ENCODE results near the gene OR56A4.
"Not testable (repeated sequence)": the region's sequence is repeated elsewhere in the genome, so short reads cannot be mapped to it uniquely, and the experiment has no call there.

Gene OR56A4

DNA sequence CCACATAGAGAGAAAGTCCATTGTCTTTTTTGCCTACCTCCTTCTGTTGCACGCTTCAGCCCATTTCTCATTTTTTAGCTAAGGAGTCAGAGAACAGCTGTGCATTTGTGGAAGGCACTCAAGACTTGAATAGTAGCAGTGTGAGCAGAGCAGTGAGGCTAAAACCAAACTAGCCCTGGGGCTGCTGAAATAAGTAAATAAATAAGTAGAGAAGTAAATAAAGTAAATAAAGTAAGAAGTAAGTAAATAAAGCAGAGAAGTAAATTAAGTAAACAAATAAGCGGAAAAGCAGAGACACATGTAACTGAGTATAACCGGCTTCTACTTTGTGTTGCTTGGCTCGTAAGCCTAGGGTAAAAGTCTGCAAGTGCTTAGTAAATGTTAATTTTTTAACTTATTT is 17.5 kb downstream of the OR56A4 start:
- Mint-ChIP-seq H3K9me3 (no peaks in the 10 kb centered on the region), H3K4me3 (no peak overlapping the region), H3K4me1 (ENCODE audit: low read depth) (no peaks in the 10 kb centered on the region), H3K27me3 (peaks cover 35% of the 10 kb centered on the region), H3K36me3 (ENCODE audit: low read depth) (no peaks in the 10 kb centered on the region), H3K27ac (no peak overlapping the region)
- DNase-seq: no peak

DNA sequence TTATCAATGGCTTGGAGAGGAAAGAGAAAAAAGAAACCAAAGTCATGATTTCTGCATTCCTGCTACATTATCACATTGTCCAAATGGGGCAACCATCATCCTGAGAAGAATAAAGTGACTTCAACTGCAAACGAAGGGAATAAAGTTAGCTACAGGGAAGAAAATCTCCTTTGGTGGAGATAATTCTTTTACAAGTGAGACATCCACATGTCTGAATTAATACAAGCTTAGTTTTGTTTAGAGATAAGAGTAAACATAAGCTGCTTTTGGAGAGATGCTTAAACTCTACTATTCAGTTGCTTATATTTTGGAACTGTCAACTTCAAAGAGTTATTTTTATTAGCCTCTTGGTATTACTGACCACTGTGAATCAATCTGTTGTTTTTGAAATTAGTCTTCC is 19.9 kb downstream of the OR56A4 start, which contains the start of gene OR52L1:
Gene OR52L1 (minus strand): TSS at position 101 of the 400 bp plus-strand sequence. CDS start 55 bp downstream, at position 46.
- no peak within 1 kb of the TSS for H3K4me3 Mint-ChIP-seq
- H3K9me3 Mint-ChIP-seq: no peaks in the 10 kb centered on the region
- no peak within 1 kb of the TSS for H3K27ac Mint-ChIP-seq
- DNase-seq: no peak
- H3K36me3 Mint-ChIP-seq (ENCODE audit: low read depth): no peaks in the 10 kb centered on the region
- H3K4me1 Mint-ChIP-seq (ENCODE audit: low read depth): no peaks in the 10 kb centered on the region
- peaks cover 52% of the 10 kb centered on the region for H3K27me3 Mint-ChIP-seq

DNA sequence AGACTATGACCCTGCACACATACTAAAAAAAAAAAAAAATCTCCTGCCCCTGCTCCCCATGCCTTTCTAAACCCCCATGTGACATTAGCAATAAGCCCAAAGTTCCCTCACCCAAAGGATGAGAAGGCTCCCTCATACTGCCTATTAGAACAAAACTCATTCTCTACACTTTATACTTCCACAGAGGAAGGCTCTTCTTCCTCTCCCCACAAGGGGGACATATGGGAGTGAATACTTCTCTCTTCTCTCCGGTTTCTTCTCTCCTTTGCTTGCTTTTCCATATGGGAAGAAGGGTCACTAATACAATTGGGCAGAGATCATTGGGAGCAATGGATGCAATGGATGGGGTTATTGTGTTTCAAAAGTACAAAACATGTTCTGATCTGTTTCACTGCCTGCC is 23.3 kb downstream of the OR56A4 start:
- Mint-ChIP-seq H3K27ac (no peak overlapping the region), H3K4me3 (no peak overlapping the region)

DNA sequence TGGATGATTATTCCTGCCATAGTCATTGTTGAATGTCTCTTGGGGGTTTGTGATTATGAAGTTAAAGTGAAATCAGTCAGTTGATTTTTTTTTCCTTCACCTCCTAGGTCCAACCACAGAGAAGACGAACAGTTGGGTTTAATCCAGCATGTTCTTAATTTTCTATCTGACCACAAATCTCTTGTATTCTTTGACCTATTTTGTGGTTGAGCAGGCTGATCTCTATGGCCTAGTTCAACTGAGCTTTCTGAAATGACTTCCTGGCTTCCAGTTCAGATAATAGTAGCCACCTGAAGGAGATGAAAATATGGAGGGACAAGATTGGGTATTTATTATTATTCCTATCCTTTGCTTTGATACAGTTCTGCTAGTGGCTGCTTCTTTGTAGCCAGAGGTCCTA is 33.2 kb downstream of the OR56A4 start:
- no peak for DNase-seq
- no peaks in the 10 kb centered on the region for H3K4me1 Mint-ChIP-seq (ENCODE audit: low read depth)
- no peaks in the 10 kb centered on the region for H3K36me3 Mint-ChIP-seq (ENCODE audit: low read depth)
- H3K9me3 Mint-ChIP-seq: peaks cover 4% of the 10 kb centered on the region
- H3K4me3 Mint-ChIP-seq: no peak overlapping the region
- peaks cover 12% of the 10 kb centered on the region for H3K27me3 Mint-ChIP-seq
- H3K27ac Mint-ChIP-seq: no peak overlapping the region

More for the DNA sequence above, 23.3 kb downstream of the OR56A4 start:
- H3K36me3 Mint-ChIP-seq (ENCODE audit: low read depth): no peaks in the 10 kb centered on the region
- peaks cover 44% of the 10 kb centered on the region for H3K27me3 Mint-ChIP-seq
- no peaks in the 10 kb centered on the region for H3K4me1 Mint-ChIP-seq (ENCODE audit: low read depth)
- H3K9me3 Mint-ChIP-seq: peaks cover 3% of the 10 kb centered on the region
- no peak for DNase-seq

DNA sequence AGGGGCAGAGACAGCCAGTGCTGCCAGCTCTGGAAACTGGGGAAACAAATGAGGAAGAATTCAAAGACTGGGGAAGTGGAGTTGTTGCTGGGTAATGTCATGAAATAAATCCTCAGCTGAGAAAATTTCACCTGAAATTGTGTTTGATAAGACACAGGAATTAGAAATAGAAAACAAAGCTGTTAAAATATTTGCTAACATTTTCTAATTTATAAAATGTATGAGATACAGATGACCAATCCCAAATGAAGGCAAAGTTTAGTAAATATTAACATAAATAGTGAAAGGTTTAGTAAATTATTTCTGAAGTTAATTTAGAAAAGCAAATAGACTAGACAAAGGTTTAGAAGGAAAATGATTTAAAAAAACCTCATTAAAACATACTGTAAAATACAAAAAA is 38.4 kb downstream of the OR56A4 start, which contains the start of gene OR56A5:
Gene OR56A5 (minus strand): TSS at position 101 of the 400 bp plus-strand sequence. CDS start 0 bp downstream, at position 101.
- Mint-ChIP-seq H3K9me3 (peaks cover 13% of the 10 kb centered on the region), H3K27me3 (peaks cover 32% of the 10 kb centered on the region), H3K4me1 (ENCODE audit: low read depth) (no peaks in the 10 kb centered on the region), H3K27ac (no peak within 1 kb of the TSS), H3K36me3 (ENCODE audit: low read depth) (no peaks in the 10 kb centered on the region), H3K4me3 (no peak within 1 kb of the TSS)
- DNase-seq: no peak

DNA sequence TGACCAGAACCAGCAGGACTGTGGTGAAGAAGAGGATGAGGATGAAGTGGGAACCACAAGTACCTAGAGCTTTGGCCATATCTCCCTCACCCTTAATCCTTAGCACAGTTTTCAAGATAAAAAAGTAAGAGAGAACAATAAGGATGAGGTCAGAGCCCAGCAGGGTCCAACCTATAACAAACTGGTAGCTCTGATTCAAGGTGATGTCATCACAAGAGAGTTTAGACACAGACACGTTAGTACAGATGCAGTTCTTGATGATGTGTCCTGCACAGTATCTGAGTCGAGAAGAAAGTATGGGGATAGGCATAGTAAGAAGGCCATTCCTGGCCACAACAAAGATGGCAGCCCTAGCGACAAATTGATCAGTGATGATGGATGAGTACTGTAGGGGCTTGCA is 39.0 kb downstream of the OR56A4 start:
- peaks cover 32% of the 10 kb centered on the region for H3K27me3 Mint-ChIP-seq
- DNase-seq: no peak
- H3K9me3 Mint-ChIP-seq: peaks cover 19% of the 10 kb centered on the region
- H3K27ac Mint-ChIP-seq: no peak overlapping the region
- no peak overlapping the region for H3K4me3 Mint-ChIP-seq
- no peaks in the 10 kb centered on the region for H3K36me3 Mint-ChIP-seq (ENCODE audit: low read depth)
- no peaks in the 10 kb centered on the region for H3K4me1 Mint-ChIP-seq (ENCODE audit: low read depth)

DNA sequence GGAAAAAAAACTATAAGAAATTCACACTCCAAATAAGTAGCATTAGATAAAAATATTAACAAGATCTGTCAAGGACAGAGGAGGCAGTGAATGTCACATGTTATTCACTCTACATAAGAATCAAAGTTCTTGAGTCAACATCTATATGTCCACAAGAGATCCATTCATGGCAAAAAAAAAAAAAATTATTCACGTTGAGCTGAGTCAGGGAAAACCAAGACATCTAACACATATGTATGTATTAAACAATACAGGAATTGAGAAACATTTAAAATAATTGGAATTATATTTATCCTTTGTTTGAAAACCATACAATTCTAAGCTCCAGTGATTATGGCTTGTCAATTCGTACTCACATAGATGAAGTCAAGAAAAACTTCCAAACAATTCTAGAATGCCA is 39.8 kb downstream of the OR56A4 start:
- H3K27me3 Mint-ChIP-seq: peaks cover 32% of the 10 kb centered on the region
- no peak overlapping the region for H3K27ac Mint-ChIP-seq

DNA sequence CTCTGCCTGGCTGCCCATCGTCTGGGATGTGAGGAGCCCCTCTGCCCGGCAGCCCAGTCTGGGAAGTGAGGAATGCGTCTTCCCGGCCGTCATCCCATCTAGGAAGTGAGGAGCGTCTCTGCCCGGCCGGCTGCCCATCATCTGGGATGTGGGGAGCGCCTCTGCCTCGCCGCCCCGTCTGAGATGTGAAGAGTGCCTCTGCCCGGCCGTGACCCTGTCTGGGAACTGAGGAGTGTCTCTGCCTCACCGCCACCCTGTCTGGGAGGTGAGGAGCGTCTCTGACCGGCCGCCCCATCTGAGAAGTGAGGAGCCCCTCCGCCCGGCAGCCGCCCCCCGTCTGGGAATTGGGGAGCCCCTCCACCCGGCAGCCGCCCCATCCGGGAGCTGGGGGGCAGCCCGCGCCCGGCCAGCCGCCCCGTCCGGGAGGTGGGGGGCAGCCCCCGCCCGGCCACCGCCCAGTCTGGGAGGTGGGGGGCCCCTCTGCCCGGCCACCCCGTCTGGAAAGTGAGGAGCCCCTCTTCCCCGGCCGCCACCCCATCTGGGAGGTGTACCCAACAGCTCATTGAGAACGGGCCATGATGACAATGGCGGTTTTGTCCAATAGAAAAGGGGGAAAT is 45.9 kb downstream of the OR56A4 start:
- H3K4me1 Mint-ChIP-seq (ENCODE audit: low read depth); H3K27me3 Mint-ChIP-seq; H3K27ac Mint-ChIP-seq; H3K4me3 Mint-ChIP-seq; DNase-seq; H3K36me3 Mint-ChIP-seq (ENCODE audit: low read depth): not testable (repeated sequence)
- H3K9me3 Mint-ChIP-seq: peaks cover 28% of the 10 kb centered on the region

More for the DNA sequence above, 39.8 kb downstream of the OR56A4 start:
- no peak for DNase-seq
- no peaks in the 10 kb centered on the region for H3K36me3 Mint-ChIP-seq (ENCODE audit: low read depth)
- no peak overlapping the region for H3K4me3 Mint-ChIP-seq
- H3K4me1 Mint-ChIP-seq (ENCODE audit: low read depth): no peaks in the 10 kb centered on the region
- peaks cover 23% of the 10 kb centered on the region for H3K9me3 Mint-ChIP-seq

DNA sequence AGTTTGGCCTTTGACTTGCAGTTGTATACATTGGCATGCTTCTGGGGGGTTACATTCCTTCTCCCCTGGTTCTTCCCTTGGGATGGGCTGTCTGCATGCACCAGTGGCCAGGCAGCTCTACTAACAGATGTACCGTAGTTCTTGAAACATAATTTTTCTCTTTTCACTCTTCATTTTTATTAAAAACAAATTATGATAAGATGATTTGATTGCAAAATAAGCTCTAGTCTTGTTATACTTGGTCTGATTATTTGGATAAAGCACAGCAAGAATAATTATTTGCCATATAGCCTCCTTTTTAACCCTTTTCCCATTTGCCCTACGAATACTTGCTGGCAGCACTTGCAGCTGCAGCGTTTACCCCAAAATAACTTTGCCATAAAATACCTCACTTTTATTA is 51.2 kb downstream of the OR56A4 start:
- Mint-ChIP-seq H3K9me3 (peaks cover 2% of the 10 kb centered on the region), H3K27ac (no peak overlapping the region), H3K4me1 (ENCODE audit: low read depth) (no peaks in the 10 kb centered on the region), H3K4me3 (no peak overlapping the region), H3K27me3 (peaks cover 8% of the 10 kb centered on the region), H3K36me3 (ENCODE audit: low read depth) (no peaks in the 10 kb centered on the region)
- DNase-seq: no peak
